Panc1 (cell line): ENCODE measurements around the gene SPATA16. TPM values are rescaled to one million over a fixed set of nuclear protein-coding genes. Genes with fewer than 3 reads are reported as not detected.

Source experiments
- ATAC-seq: fragments of 200-7000 bp; cut with Tn5 transposase; 2 replicates; pipeline ENCODE4 v1.9.1; 2020; ENCODE audit warnings: mild to moderate bottlenecking, moderate library complexity
- BruUV-seq: library from RNA; stranded (reverse); fragments of 400-500 nt; replicated peaks from 2 replicates; lab custom pipeline; 2021; lab: Mats Ljungman, UMichigan
- CTCF ChIA-PET: fragments of 300-600 bp; sonication (Branson Sonifier 250); formaldehyde crosslinking; loops from one replicate; lab custom pipeline; 2022; ENCODE audit warnings: antibody characterized with exemption; lab: Charles Lee
- POLR2A ChIA-PET: fragments of 300-600 bp; sonication (Branson Sonifier 250); formaldehyde crosslinking; loops from one replicate; lab custom pipeline; 2022; ENCODE audit warnings: antibody characterized with exemption; lab: Charles Lee
- DNase-seq: peaks from one replicate; pipeline ENCODE4 v3.0.0-alpha.2; 2010; ENCODE audit warnings: low read depth, low spot score
- H3K27ac ChIP-seq: 2 replicates; pipeline ENCODE4 v1.5.1; 2011; ENCODE audit warnings: mild to moderate bottlenecking, low read length, inconsistent platforms
- H3K27me3 ChIP-seq: fragments of 200-500 bp; sonication (Bioruptor generic); 2 replicates; pipeline ENCODE4 v1.6.0; 2014; ENCODE audit warnings: low read length, inconsistent platforms; ENCODE audit not compliant: control insufficient read depth, insufficient read depth
- H3K36me3 ChIP-seq: fragments of 200-500 bp; sonication (Bioruptor generic); 2 replicates; pipeline ENCODE4 v1.5.1; 2014; ENCODE audit warnings: inconsistent platforms, mild to moderate bottlenecking, low read length, moderate library complexity; ENCODE audit not compliant: control insufficient read depth, insufficient read depth
- H3K4me1 ChIP-seq: 2 replicates; pipeline ENCODE4 v1.5.1; 2011; ENCODE audit warnings: inconsistent platforms, mild to moderate bottlenecking, low read length, moderate library complexity; ENCODE audit not compliant: control insufficient read depth, insufficient read depth
- H3K4me3 ChIP-seq, 2 experiments: 2 replicates each; pipeline ENCODE4 v1.5.1; 2011 to 2012; ENCODE audit warnings: low read depth in 2 of 2, low read length in 2 of 2, mild to moderate bottlenecking in 2 of 2, inconsistent platforms in 1 of 2, moderate library complexity in 1 of 2
- H3K9me3 ChIP-seq: fragments of 200-500 bp; sonication (Bioruptor generic); 2 replicates; pipeline ENCODE4 v1.5.1; 2014; ENCODE audit warnings: low read depth, mild to moderate bottlenecking, inconsistent platforms, low read length, moderate library complexity; ENCODE audit not compliant: control insufficient read depth, insufficient read depth
- CTCF ChIP-seq: fragments of 450-650 bp; IDR thresholded peaks from 2 replicates; pipeline ENCODE4 v1.5.1; 2017; ENCODE audit warnings: mild to moderate bottlenecking
- POLR2AphosphoS5 ChIP-seq: IDR thresholded peaks from 2 replicates; pipeline ENCODE4 v1.6.1; 2012; ENCODE audit warnings: mild to moderate bottlenecking, low read depth, low read length, moderate library complexity
- SIN3A ChIP-seq: IDR thresholded peaks from 2 replicates; pipeline ENCODE4 v1.6.1; 2012; ENCODE audit warnings: low read depth, mild to moderate bottlenecking, low read length, moderate library complexity, borderline replicate concordance; ENCODE audit not compliant: insufficient read depth
- TCF7L2 ChIP-seq: IDR thresholded peaks from 2 replicates; pipeline ENCODE4 v1.6.1; 2011; ENCODE audit warnings: mild to moderate bottlenecking, low read depth, low read length, inconsistent platforms
- in situ Hi-C: cut with HindIII; loops from 2 replicates; pipeline ENCODE4 v1.10.0; 2016; ENCODE audit warnings: low sequenced_read_pairs, low pct_unique_long_range_greater_than_20kb
- intact Hi-C: fragments of 100-400 bp; cut with micrococcal nuclease; formaldehyde crosslinking; loops from one replicate; pipeline ENCODE4 v1.10.0; 2022; ENCODE audit not compliant: unreplicated experiment
- total RNA-seq: library from RNA; stranded (reverse); gene quantifications from one replicate; pipeline ENCODE4 v1.2.1, GENCODE V29; 2021; ENCODE audit not compliant: unreplicated experiment
- TF ChIP-seq, protein P1 (sequence below), 2 experiments: IDR thresholded peaks; 2 replicates each; pipeline ENCODE4 v1.6.1; 2011 to 2012; ENCODE audit warnings: low read depth in 2 of 2, control low read depth in 1 of 2, low read length in 1 of 2, mild to moderate bottlenecking in 1 of 2, moderate library complexity in 1 of 2; ENCODE audit not compliant: insufficient read depth in 1 of 2

Gene SPATA16
- total RNA-seq, 1 experiment from 2014 or later, result not detected

GRCh38 chr3:173103469-173103868 is 37.6 kb downstream of the SPATA16 start:
- no peak overlapping the region for H3K4me3 ChIP-seq
- H3K4me1 ChIP-seq, result no peaks in the 10 kb centered on the region
- H3K27ac ChIP-seq, result no peak overlapping the region
- ATAC-seq (no peak), DNase-seq (no peak)
- ChIA-PET CTCF (no interaction called here), POLR2A (no interaction called here)
- intact Hi-C loops, result no loop called here
- H3K36me3 ChIP-seq, result no peaks in the 10 kb centered on the region
- in situ Hi-C loops, result no loop called here
- no peaks in the 10 kb centered on the region for H3K27me3 ChIP-seq
- no TSS peak for BruUV-seq
- TF ChIP-seq CTCF, result no peak
- no peaks in the 10 kb centered on the region for H3K9me3 ChIP-seq

GRCh38 chr3:173098959-173099358 is 42.1 kb downstream of the SPATA16 start:
- H3K9me3 ChIP-seq, result no peaks in the 10 kb centered on the region
- TF ChIP-seq SIN3A (no peak), POLR2AphosphoS5 (no peak), CTCF (no peak), TCF7L2 (no peak)
- TF ChIP-seq, protein P1, sequence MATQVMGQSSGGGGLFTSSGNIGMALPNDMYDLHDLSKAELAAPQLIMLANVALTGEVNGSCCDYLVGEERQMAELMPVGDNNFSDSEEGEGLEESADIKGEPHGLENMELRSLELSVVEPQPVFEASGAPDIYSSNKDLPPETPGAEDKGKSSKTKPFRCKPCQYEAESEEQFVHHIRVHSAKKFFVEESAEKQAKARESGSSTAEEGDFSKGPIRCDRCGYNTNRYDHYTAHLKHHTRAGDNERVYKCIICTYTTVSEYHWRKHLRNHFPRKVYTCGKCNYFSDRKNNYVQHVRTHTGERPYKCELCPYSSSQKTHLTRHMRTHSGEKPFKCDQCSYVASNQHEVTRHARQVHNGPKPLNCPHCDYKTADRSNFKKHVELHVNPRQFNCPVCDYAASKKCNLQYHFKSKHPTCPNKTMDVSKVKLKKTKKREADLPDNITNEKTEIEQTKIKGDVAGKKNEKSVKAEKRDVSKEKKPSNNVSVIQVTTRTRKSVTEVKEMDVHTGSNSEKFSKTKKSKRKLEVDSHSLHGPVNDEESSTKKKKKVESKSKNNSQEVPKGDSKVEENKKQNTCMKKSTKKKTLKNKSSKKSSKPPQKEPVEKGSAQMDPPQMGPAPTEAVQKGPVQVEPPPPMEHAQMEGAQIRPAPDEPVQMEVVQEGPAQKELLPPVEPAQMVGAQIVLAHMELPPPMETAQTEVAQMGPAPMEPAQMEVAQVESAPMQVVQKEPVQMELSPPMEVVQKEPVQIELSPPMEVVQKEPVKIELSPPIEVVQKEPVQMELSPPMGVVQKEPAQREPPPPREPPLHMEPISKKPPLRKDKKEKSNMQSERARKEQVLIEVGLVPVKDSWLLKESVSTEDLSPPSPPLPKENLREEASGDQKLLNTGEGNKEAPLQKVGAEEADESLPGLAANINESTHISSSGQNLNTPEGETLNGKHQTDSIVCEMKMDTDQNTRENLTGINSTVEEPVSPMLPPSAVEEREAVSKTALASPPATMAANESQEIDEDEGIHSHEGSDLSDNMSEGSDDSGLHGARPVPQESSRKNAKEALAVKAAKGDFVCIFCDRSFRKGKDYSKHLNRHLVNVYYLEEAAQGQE (IDR thresholded peaks at IDR 0.05; ENCODE audit: insufficient read depth in 1 of 2, low read depth in 2 of 2, low read length in 1 of 2), result no peak
- intact Hi-C loops (no loop called here), in situ Hi-C loops (no loop called here)
- no peak for ATAC-seq
- peaks cover 2% of the 10 kb centered on the region; the same call in 1 of the 2 replicates for H3K27me3 ChIP-seq
- DNase-seq, result no peak
- no TSS peak for BruUV-seq
- no peaks in the 10 kb centered on the region for H3K36me3 ChIP-seq
- CTCF ChIA-PET, result no interaction called here
- POLR2A ChIA-PET, result no interaction called here
- no peak overlapping the region for H3K4me3 ChIP-seq
- H3K27ac ChIP-seq, result no peak overlapping the region
- H3K4me1 ChIP-seq, result no peaks in the 10 kb centered on the region
